Measurements from ENCODE around the gene KRTAP22-1.

Gene KRTAP22-1

GRCh38 chr21:30563630-30564029 lies 37.3 kb upstream of the KRTAP22-1 start:
- no peaks in the 10 kb centered on the region for H3K27me3 ChIP-seq
- TF ChIP-seq CTCF (IDR thresholded peaks at IDR 0.05; ENCODE audit: low read depth, low read length): no peak

GRCh38 chr21:30567617-30568016 lies 33.3 kb upstream of the KRTAP22-1 start:
- Histone ChIP-seq H3K4me1 (no peaks in the 10 kb centered on the region), H3K4me3 (ENCODE audit: low read depth, low read length) (no peak overlapping the region), H3K9me3 (no peaks in the 10 kb centered on the region), H3K27me3 (no peaks in the 10 kb centered on the region), H3K36me3 (no peaks in the 10 kb centered on the region)
- no peak for DNase-seq
- TF ChIP-seq CTCF (IDR thresholded peaks at IDR 0.05; ENCODE audit: low read depth, low read length): no peak

More at GRCh38 chr21:30563630-30564029, 37.3 kb upstream of the KRTAP22-1 start:
- Histone ChIP-seq H3K36me3 (no peaks in the 10 kb centered on the region), H3K4me3 (ENCODE audit: low read depth, low read length) (no peak overlapping the region), H3K4me1 (no peaks in the 10 kb centered on the region), H3K9me3 (no peaks in the 10 kb centered on the region)
- no peak for DNase-seq

- H3K4me1 ChIP-seq: no peaks in the 10 kb centered on the region
- no peak overlapping the region for H3K4me3 ChIP-seq (ENCODE audit: low read depth, low read length)
- no peaks in the 10 kb centered on the region for H3K9me3 ChIP-seq
- no peak for DNase-seq
- no peak for TF ChIP-seq CTCF (IDR thresholded peaks at IDR 0.05; ENCODE audit: low read depth, low read length)
- no peaks in the 10 kb centered on the region for H3K27me3 ChIP-seq
- H3K36me3 ChIP-seq: no peaks in the 10 kb centered on the region
Observed at GRCh38 chr21:30577766-30578165, 23.1 kb upstream of the KRTAP22-1 start.

GRCh38 chr21:30579346-30579745 lies 21.5 kb upstream of the KRTAP22-1 start:
- TF ChIP-seq CTCF (IDR thresholded peaks at IDR 0.05; ENCODE audit: low read depth, low read length): no peak
- no peaks in the 10 kb centered on the region for H3K4me1 ChIP-seq
- no peak overlapping the region for H3K4me3 ChIP-seq (ENCODE audit: low read depth, low read length)
- H3K27me3 ChIP-seq: no peaks in the 10 kb centered on the region
- DNase-seq: no peak
- no peaks in the 10 kb centered on the region for H3K36me3 ChIP-seq
- no peaks in the 10 kb centered on the region for H3K9me3 ChIP-seq

GRCh38 chr21:30580132-30580531 lies 20.8 kb upstream of the KRTAP22-1 start:
- no peak for TF ChIP-seq CTCF (IDR thresholded peaks at IDR 0.05; ENCODE audit: low read depth, low read length)
- Histone ChIP-seq H3K36me3 (no peaks in the 10 kb centered on the region), H3K9me3 (no peaks in the 10 kb centered on the region), H3K4me3 (ENCODE audit: low read depth, low read length) (no peak overlapping the region), H3K4me1 (no peaks in the 10 kb centered on the region), H3K27me3 (no peaks in the 10 kb centered on the region)
- no peak for DNase-seq

- Histone ChIP-seq H3K4me3 (ENCODE audit: low read depth, low read length) (no peak overlapping the region), H3K4me1 (no peaks in the 10 kb centered on the region), H3K9me3 (no peaks in the 10 kb centered on the region), H3K27me3 (no peaks in the 10 kb centered on the region), H3K36me3 (no peaks in the 10 kb centered on the region)
- DNase-seq: no peak
- no peak for TF ChIP-seq CTCF (IDR thresholded peaks at IDR 0.05; ENCODE audit: low read depth, low read length)
Observed at GRCh38 chr21:30582870-30583269, 18.0 kb upstream of the KRTAP22-1 start.
